GM18517 (cell line): ENCODE data around the gene FAXC.
A peak's percentile ranks its signal among the peaks of the same experiment; 100 is the strongest.

Experiments used
- ATAC-seq: cut with Tn5 transposase; IDR thresholded peaks from one replicate; pipeline ENCODE4 v1.9.1; 2021; ENCODE audit warnings: mild to moderate bottlenecking, moderate library complexity; ENCODE audit not compliant: unreplicated experiment

Gene FAXC

DNA sequence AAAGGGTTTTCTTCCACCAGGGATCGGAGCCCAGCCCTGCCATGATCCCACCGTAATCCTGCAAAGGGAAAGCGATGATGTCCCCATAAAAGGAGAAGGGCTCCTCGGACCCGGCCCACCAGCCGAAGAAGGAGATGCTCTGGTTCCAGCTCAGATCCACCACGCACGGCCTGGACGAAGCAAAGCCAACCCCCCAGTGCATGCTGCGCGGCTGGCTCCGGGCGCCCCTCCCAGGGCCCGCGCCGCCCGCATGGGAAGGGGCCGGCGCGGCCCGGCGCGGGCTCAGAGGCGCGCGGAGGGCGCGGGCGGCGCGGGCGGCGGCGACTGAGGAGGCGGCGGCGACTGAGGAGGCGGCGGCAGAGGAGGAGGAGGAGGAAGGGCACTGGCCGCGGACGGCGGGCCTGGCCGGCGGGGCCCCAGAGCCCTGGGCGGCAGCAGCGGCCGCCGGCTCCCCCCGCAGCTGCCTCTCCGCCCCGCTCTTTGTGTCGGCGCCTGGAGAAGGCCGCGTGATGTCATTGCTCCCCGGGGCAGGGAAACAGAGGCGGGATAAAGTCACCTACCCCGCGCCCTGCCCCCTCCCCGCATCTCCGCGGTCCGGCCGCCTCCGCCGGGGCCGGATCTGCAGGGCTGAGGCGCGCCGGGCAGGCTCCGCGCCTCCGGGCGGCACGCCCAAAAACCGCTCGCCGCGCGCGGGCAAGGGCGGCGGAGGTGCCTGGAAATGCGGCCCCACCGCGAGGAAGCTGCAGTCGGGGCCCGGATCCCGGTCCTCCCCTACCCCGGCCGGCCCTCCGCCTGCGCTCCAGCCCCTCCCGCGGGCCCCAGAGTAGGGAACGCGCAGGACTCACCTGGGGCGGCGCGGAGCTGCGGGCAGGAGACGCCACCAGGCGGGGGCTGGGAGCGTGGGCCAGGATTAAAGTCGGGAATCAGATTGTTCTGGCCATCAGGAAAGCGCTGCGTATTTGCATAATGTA lies at the start of gene FAXC:
Gene FAXC (minus strand): TSS at position 504 of the 971 bp plus-strand sequence. CDS start 302 bp downstream, at position 202.
- ATAC-seq: peak; percentile 53

DNA sequence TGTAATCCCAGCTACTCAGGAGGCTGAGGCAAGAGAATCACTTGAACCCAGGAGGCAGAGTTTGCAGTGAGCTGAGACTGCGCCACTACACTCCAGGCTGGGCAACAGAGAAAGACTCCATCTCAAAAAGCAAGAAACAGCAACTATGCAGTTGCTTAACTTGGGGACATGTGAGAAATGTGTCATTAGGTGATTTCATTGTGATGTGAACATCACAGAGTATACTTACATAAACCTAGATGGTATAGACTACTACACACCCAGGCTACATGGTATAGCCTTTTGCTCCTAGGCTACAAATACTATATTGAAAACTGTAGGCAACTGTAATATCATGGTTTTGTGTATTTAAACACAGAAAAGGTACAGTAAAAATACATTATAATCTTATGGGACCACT lies 47.8 kb upstream of the FAXC start:
- ATAC-seq: no peak

DNA sequence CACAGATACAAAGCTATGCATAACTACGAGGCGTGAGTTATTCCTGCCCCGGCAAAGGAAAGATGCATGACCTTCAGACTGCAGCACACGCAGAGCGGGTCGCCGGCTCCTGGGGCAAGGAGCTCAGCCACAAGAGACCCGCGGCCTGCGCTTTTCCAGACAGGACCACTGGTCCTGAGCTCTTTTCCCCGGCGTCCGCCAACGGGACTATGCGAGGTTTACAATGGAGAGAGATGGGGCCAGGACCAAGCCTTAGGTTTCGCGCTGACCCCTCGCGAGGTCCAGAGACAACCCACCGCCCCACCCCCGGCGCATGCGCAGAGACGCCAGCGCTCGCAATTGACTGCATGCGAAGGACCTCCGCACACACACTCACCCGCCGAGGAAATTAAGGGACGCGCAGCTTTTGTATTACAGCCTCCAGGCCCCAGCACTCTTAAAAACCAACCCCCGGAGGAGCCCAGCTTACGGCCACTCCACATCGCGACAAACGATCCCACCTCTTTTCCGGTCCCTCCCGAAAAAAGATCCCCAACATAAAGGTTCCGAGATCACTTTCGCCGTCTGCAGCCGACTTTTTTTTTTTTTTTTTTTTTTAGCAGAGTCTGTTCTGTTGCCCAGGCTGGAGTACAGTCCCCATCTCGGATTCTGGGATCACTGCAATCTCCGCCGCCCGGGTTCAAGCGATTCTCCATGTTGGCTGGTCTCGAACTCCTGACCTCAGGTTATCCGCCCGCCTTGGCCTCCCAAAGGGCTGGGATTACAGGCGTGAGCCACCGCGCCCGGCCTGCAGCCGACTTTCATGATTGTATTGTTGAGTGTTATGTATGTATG lies 44.4 kb upstream of the FAXC start, which contains the start of gene COQ3:
Gene COQ3 (minus strand): TSS at position 498 of the 834 bp plus-strand sequence. CDS start 16 bp downstream, at position 482.
- ATAC-seq: peak; percentile 76

DNA sequence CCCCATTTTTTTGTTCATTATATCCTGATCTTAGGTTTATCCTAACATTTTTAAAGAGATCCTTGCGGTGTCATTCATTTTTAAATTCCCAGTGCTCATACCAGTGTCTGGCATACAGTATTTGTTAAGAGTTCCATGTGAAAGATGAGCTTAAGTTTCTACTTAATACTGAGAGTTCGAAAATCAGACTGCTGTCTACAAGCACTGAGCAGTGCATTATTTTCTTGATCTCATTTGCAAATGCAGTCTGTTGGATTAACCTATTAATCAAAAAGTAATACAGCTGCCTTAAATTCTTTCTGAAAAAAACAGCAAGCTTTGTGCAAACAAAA lies 43.9 kb upstream of the FAXC start:
- peak; percentile 24 for ATAC-seq

DNA sequence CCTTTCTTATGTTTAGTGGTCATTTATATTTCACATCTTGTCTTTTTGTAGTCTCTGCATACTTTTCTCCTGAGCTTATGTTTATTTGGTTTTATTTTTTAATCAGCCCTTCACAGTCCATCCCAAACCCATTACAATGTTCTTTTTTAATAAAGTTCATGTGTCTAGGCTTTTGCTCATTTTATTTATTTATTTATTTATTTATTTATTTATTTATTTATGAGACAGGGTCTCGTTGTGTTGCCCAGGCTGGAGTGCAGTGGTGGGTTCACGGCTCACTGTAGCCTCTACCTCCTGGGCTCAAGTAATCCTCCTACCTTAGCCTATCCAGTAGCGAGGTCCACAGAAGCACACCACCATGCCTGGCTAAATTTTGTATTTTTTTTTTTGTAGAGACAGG lies 41.4 kb upstream of the FAXC start:
- ATAC-seq: no peak

DNA sequence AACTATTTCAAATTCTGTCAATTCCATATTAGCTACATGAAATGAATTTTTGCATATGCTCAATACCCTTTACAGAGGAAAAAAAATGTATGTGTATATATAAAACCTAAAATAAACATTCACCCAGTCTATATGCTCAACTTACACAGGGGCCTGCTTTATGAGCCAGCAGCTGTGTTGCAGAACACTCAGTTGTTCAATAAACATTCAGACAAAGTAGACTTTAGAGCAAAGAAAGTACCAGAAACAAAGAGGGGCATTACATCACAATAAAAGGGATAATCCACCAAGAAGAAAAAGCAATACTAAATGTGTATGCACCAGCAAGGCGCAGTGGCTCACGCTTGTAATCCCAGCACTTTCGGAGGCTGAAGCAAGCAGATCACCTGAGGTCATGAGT lies 35.0 kb upstream of the FAXC start:
- ATAC-seq: no peak

DNA sequence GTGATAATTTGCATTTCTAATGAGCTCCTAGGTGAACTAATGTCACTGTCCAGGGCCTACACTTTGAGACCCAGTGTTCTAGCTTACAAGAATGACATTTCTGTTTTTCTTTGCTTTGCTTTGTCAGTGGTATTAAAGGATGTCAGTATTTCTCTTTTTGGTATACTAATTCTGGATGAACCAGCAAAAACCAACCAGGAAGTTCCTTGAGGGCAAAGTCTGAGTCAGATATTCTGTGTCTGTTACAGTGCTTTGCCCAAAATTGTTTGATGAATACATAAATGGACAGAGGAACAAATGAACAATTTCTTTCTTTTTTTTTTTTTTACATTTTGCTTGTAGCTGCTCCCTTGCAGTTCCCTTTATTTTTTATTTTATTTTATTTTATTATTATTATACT lies 29.2 kb upstream of the FAXC start:
- no peak for ATAC-seq

DNA sequence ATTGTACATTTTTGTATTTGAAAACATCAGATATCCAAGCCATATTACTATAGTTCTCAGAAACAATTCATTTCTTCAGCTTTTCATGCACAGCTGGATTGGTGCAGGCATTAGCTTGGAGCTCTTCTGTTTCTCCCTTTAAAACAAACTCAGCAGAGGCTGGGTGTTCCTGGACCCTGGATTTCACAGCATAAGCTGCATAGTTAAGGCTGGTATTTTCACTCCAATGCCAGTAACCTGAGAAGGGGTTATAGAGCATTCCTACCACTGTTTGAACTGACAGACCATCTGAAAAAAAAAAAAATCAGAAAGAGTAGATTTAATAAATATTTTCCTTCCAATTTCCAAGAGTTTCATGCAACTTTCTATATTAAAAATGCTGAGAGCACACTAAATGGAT lies 20.1 kb upstream of the FAXC start:
- no peak for ATAC-seq

DNA sequence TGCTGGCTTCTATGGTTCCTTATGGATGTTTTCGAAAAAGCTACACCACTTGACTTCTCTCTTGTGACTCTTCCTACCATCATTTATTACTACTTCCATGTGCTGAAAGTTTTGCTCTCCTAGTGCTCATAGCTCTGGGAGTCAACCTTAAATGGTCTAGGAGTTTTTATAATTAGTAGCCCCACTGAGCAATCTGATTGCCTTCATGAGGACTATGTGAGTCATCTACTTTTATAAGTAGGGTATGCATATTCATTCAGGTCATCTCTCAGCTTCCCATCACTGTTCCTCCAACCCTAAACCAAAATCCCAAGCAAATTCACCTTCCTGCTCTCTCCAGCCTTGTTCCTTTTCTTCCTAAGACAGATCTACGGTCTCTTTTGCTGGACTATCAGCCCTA lies 17.4 kb upstream of the FAXC start:
- ATAC-seq: no peak

DNA sequence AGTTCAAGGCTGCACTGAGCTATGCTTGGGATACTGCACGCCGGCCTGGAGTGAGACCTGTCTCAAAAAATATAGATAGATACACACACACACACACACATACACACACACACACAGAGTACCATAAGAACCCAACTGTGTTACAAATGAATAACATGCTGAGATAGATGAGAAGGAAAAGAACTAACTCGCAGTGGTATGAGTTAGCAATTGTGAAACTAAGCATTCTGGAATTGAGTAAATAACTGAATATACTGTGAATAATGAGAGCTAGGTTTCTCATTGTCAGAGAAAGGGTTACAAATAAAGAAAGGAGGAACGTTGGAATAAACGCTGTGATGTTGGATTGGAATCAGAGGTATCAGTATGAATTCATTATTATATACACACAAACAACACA lies 14.6 kb upstream of the FAXC start:
- ATAC-seq: peak; percentile 94

DNA sequence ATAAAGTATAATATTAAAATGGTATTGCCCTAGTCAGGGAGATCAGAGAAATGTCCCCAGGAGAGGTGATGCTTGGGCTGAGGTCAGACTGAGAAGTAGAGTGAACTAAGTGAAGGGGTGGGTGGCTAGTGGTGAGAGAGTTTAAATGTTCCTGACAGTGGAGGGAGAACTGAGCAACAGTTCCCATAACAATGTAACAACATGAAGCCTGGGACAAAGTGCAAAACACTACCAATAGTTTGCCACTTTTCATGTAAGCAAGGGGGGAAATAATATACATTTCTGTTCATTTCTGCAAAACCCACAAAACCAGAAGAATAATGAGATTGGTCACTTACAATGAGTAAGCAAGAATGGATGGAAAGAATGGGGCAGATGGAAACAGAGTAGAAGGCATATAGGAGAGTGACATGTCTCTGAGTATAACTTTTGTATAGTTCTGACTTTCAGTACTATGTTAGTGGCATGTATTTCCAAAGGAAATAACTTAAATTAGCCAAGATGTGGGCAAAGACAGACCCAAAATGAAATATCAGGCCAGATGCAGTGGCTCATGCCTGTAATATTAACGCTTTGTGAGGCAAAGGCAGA lies 13.3 kb upstream of the FAXC start:
- ATAC-seq: no peak

DNA sequence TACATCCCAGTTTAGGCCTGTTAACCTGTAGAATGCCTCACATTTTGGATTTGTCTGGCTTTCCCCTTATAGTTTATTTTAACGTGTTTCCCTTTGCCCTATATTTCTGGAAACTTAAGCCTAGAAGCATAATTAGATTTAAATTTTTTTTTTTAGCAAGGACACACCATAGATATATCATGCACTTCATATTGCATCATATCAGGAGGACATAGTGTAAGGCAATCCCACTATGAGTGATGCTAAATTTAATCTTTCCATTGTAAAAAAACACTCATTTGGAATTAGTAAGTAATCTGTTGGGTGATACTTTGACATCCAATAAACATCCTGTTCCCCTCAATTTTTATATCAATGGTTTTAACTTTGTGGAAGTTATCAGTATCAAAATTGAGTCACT lies 10.3 kb upstream of the FAXC start:
- no peak for ATAC-seq

DNA sequence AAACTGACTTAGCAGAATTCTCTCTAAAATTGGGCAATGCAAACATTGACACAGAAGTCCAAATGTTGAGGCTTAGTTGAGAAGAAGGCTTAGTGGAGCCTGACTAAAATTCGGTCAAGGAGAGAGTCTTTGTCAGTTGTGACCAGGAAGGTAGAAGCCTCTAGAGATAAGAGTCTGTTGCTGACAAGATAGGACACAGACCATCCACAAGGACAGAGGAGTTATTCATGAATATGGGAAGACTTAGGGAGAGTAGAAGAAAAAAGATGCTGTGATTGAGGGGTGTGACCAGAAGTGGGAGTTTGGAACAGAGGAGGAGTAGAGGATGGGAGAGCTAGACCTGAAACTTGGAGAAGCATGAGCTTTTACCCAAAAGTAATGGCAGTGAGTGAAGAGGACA lies 7.2 kb upstream of the FAXC start:
- ATAC-seq: no peak

DNA sequence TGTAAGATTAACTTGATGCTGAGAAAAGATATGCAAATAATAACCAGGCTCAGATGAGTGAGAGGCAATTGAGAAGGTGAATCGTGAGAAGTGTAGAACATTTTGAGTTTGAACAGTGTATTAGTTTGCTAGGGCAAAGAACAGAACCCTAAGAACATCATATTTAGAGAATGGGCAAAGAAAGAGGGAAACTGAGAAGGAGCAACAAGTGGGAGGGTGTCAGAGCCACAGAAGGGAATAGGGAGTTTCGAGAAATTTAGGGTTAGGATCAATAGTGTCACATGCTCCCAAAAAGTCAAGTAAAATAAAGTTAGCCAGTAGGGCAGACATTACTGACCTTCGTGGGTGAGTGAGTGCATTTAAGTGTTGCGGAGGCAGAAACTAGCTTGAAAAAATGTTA lies 5.5 kb upstream of the FAXC start:
- ATAC-seq: no peak

DNA sequence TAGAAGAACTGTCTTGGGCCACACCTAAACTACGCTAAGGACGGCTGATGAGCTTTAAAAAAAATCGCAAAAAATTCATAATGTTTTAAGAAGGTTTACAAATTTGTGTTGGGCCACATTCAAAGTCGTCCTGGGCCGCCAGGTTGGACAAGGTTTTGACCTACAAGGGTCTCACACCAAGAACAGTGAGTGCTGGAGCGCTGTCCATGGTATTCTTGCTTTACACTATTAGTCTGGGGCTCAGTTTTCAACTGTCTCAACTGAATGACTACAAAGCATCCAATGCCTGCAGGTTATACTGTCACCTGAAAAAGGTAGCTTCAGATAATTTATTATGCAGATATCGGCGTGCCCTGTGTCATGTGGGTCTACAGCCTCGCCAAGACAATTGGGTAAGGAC lies 3.7 kb upstream of the FAXC start:
- ATAC-seq: no peak

DNA sequence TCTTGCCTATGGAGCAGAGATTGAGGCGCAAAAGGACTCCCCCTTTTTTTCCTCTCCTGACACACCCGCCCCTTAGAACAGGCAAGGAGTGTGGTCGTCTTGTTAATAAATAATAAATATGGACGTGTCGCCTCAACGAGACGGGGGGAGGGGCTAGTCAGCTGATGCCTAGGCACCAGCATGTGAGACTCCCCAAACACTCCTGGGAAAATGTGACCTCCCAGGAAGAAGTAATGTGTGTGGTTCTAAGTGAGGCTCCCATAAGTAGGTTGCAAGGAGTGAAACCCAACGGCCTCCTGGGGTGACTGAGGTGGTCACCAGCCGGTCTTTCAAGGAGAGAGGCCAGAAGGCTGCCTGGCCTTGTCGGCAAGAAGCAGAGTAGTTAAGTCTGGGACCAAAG lies 1.1 kb upstream of the FAXC start:
- no peak for ATAC-seq

DNA sequence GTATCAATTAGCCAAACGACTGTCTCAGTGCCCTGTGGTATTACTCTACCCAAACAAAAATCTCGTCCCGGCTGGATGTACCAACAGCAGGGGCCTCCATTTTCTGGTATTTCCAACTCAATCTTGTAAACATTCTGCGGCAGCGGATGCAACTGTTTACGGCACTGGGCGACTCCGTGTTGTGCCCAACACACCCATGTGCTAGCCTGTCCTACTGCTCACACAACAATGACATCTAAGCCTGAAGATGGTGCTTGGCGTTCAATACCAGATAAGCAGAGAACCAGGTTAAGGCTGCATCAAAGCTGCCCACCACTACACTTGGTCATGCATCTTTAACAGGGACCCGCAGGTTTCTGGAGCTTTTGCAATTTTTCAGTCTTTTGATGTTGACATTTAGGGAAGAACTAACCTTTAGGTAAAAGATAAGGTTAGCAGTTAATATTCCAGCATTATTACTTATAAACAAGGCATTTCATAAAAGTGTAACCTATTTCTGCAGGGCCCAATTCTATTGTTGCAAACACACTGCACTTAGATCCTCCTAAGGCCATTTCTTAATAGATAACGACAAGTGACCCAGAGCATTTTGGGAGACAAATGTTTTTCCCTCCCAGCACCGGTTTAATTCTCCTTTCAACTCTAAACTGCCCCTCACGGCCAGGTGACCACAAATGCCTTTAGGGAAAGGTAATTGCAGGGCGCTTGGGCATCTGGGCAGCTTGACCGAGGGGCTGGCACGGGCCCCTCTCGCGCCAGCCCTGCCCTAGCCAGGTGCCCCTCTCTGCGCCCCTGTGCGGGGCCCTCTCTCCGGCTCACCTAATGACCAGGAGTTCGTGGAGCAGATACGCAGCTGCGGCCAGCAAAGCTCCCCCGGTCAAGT lies 945 bp downstream of the FAXC start:
- ATAC-seq: no peak

DNA sequence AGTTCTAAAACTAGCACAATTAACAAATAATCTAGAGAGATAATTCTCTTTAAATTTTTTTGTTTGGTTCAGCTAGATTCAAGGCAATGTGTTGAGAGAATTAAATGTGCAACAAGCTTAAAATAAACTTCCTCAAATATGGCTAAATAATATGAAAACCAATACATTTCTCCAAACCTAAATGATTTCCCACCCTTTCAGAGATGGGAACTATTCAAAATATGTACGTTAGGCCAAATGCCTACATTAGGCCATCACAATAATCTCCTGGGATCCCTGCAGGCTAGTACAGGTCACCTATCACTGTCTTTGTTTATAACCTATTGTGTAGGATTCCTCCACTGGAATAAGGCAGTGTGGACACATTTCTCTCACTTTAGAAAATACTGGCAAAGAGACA lies 1.7 kb downstream of the FAXC start:
- no peak for ATAC-seq

DNA sequence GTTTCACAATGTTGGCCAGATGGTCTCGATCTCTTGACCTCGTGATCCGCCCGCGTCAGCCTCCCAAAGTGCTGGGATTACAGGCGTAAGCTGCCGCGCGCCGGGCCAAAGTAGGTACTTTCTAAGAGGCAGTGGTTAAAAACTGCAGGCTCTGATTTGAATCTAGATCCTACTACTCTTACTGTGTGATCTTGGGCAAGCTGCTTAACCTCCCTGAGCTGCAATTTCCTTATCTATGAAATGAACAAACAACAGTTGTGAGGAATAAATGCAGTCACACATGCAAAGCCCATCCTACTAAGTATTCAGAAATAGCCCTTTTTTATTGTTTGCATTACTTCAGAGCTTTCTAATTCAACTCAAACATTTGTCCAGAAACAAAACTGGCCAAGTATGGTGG lies 2.9 kb downstream of the FAXC start:
- ATAC-seq: no peak

DNA sequence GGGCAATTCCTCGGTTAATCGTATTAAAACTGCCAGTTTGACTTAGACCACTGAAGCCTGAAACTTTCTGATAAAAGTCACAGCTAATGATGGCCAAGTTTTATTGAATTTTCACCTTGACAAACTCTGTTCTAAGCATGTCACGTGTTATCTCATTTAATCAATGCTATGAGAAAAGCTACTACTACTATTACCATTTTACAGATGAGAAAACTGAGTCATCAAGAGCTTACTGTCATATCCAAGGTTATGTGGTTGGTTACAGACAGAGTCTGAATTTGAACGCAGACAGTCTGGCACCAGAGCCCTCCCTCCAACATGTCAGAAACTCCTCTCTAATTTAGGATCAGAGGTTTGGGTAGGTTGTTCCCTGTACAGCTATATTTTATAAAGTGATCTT lies 4.3 kb downstream of the FAXC start:
- no peak for ATAC-seq

DNA sequence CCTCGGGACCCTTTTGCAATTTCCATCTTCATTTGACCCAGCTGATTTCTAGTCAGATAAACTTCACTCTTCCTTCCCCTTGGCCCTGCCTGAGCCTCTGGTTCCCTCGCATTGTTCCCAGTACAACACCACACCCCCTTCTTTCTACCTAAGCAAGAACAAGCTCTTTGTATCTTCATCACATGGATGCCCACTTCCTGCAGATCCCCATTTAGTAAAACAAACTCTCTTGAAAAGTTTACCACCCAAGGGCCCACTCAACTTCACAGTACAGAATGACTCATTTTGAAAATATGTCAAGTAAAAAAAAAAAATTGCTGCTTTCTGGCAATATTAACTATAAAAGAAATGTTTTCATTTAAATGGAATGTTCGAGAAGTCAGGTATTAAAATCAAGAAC lies 5.2 kb downstream of the FAXC start:
- ATAC-seq: no peak
